HEK293 (cell line): ENCODE data around the gene PIK3R1.
A peak's percentile ranks its signal among the peaks of the same experiment; 100 is the strongest.

Experiments
- CTCF ChIA-PET: fragments of 350-600 bp; formaldehyde crosslinking; extraction: SDS; loops from one replicate; lab custom pipeline; 2021; ENCODE audit warnings: antibody characterized with exemption; lab: Yijun Ruan, JAX
- POLR2A ChIA-PET: fragments of 300-600 bp; formaldehyde crosslinking; extraction: SDS; loops from one replicate; lab custom pipeline; 2020; ENCODE audit warnings: antibody characterized with exemption, inconsistent platforms; lab: Yijun Ruan, JAX
- H3K27ac ChIP-seq: fragments of 200-500 bp; sonication (Bioruptor generic); 2 replicates; pipeline ENCODE4 v1.5.1; 2014; ENCODE audit warnings: low read depth, low read length, control low read depth, inconsistent platforms; ENCODE audit errors: extremely low read depth
- H3K36me3 ChIP-seq, 2 experiments: fragments of 200-500 bp in 1 of 2; sonication (Bioruptor generic) in 1 of 2; 1 replicate in 1 of 2; 2 replicates in 1 of 2; pipeline ENCODE4 v1.5.1; 2014 to 2017; ENCODE audit warnings: inconsistent platforms in 2 of 2, low read length in 2 of 2; ENCODE audit not compliant: control insufficient read depth in 2 of 2, insufficient read depth in 1 of 2
- H3K4me1 ChIP-seq: fragments of 200-500 bp; sonication (Bioruptor generic); 2 replicates; pipeline ENCODE4 v1.5.1; 2014; ENCODE audit warnings: mild to moderate bottlenecking, low read length, inconsistent platforms; ENCODE audit not compliant: control insufficient read depth, insufficient read depth
- H3K4me3 ChIP-seq: 2 replicates; pipeline ENCODE4 v1.5.1; 2011; ENCODE audit warnings: low read depth, mild to moderate bottlenecking, control low read depth, low read length, moderate library complexity
- H3K9me3 ChIP-seq: fragments of 200-500 bp; sonication (Bioruptor generic); 2 replicates; pipeline ENCODE4 v1.5.1; 2014; ENCODE audit warnings: low read depth, low read length, inconsistent platforms; ENCODE audit not compliant: control insufficient read depth, insufficient read depth
- EGR2 ChIP-seq: fragments of 450-650 bp; formaldehyde crosslinking; IDR thresholded peaks from 2 replicates; pipeline ENCODE4 v1.5.1; 2016; ENCODE audit warnings: low read depth, missing biosample characterization, missing genetic modification characterization
- SP7 ChIP-seq: fragments of 450-650 bp; formaldehyde crosslinking; IDR thresholded peaks from 2 replicates; pipeline ENCODE4 v1.5.1; 2016; ENCODE audit warnings: missing biosample characterization, missing genetic modification characterization
- ZFHX2 ChIP-seq: fragments of 450-650 bp; formaldehyde crosslinking; conservative IDR thresholded peaks from 2 replicates; pipeline ENCODE4 v1.5.1; 2016; ENCODE audit warnings: missing biosample characterization, missing genetic modification characterization
- ZFP37 ChIP-seq: fragments of 450-650 bp; formaldehyde crosslinking; IDR thresholded peaks from 2 replicates; pipeline ENCODE4 v1.5.1; 2016; ENCODE audit warnings: missing biosample characterization, missing genetic modification characterization
- ZNF23 ChIP-seq: fragments of 450-650 bp; formaldehyde crosslinking; IDR thresholded peaks from 2 replicates; pipeline ENCODE4 v1.5.1; 2016; ENCODE audit warnings: missing biosample characterization, missing genetic modification characterization, borderline replicate concordance
- ZNF274 ChIP-seq, 2 experiments: fragments of 200-500 bp in 1 of 2; fragments of 450-650 bp in 1 of 2; sonication (Bioruptor generic) in 1 of 2; formaldehyde crosslinking in 1 of 2; IDR thresholded peaks; 2 replicates each; pipeline versions ENCODE4 v1.5.1 to v1.6.1; 2014 to 2016; ENCODE audit warnings: borderline replicate concordance in 1 of 2, inconsistent platforms in 1 of 2, low read length in 1 of 2, missing biosample characterization in 1 of 2, missing genetic modification characterization in 1 of 2
- ZNF600 ChIP-seq: fragments of 450-650 bp; formaldehyde crosslinking; IDR thresholded peaks from 2 replicates; pipeline ENCODE4 v1.5.1; 2016; ENCODE audit warnings: missing biosample characterization, missing genetic modification characterization
- ZNF660 ChIP-seq: fragments of 450-650 bp; IDR thresholded peaks from 2 replicates; pipeline ENCODE4 v1.5.1; 2018; ENCODE audit warnings: missing biosample characterization, mild to moderate bottlenecking, missing genetic modification characterization
- TF ChIP-seq, protein P1 (sequence below): fragments of 450-650 bp; formaldehyde crosslinking; IDR thresholded peaks from 2 replicates; pipeline ENCODE4 v1.5.1; 2016; ENCODE audit warnings: missing biosample characterization, missing genetic modification characterization
- TF ChIP-seq, protein P2 (sequence below): fragments of 450-650 bp; formaldehyde crosslinking; IDR thresholded peaks from 2 replicates; pipeline ENCODE4 v1.5.1; 2017; ENCODE audit warnings: missing biosample characterization, mild to moderate bottlenecking, missing genetic modification characterization, moderate library complexity
- TF ChIP-seq, protein P3 (sequence below): fragments of 450-650 bp; formaldehyde crosslinking; IDR thresholded peaks from 2 replicates; pipeline ENCODE4 v1.5.1; 2016; ENCODE audit warnings: missing biosample characterization, missing genetic modification characterization
- TF ChIP-seq, protein P4 (sequence below): fragments of 450-650 bp; formaldehyde crosslinking; IDR thresholded peaks from 2 replicates; pipeline ENCODE4 v1.5.1; 2017; ENCODE audit warnings: missing biosample characterization, missing genetic modification characterization
- TF ChIP-seq, protein P5 (sequence below): fragments of 450-650 bp; formaldehyde crosslinking; conservative IDR thresholded peaks from 2 replicates; pipeline ENCODE4 v1.5.1; 2016; ENCODE audit warnings: low read depth, missing biosample characterization, missing genetic modification characterization
- TF ChIP-seq, protein P6 (sequence below): fragments of 450-650 bp; formaldehyde crosslinking; IDR thresholded peaks from 2 replicates; pipeline ENCODE4 v1.5.1; 2017; ENCODE audit warnings: missing biosample characterization, missing genetic modification characterization
- TF ChIP-seq, protein P7 (sequence below): fragments of 450-650 bp; formaldehyde crosslinking; optimal IDR thresholded peaks from 2 replicates; pipeline ENCODE3; 2016; ENCODE audit warnings: missing biosample characterization, mild to moderate bottlenecking, missing genetic modification characterization

The PIK3R1 gene

DNA sequence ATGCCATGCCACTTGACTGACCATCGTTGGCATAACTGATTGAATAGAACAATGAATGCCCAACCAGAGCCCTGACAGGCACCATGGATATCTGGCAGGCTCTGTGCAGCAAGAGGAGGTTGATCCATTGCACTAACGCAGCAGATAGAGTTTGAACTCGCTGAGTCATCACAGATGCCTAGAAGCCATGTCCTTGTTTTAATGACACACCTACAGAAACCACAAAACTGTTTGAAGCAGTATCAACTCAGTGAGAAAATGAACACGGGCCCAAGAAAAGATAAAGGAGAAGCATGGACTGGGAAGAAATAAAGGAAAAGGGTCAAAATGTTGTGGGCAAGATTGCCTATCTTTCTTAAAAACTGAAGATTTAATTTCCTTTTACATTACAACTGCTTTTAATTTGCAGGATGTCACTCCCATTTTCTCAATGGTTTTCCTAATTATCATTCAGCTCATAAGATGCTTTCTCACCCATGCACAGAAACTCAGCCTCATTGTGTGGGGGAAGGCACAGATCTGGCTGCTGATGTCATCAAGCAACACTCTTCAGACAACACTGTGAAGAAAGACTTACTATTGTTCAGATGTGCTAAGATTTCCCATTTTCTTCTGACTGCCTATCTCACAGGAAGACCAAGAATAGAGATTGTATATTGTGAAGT, 129.0 kb downstream of the PIK3R1 start:
- no peak for TF ChIP-seq ZNF600
- TF ChIP-seq, protein P1, sequence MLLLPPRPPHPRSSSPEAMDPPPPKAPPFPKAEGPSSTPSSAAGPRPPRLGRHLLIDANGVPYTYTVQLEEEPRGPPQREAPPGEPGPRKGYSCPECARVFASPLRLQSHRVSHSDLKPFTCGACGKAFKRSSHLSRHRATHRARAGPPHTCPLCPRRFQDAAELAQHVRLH (tag by site-specific recombination): no peak
- TF ChIP-seq, protein P2, sequence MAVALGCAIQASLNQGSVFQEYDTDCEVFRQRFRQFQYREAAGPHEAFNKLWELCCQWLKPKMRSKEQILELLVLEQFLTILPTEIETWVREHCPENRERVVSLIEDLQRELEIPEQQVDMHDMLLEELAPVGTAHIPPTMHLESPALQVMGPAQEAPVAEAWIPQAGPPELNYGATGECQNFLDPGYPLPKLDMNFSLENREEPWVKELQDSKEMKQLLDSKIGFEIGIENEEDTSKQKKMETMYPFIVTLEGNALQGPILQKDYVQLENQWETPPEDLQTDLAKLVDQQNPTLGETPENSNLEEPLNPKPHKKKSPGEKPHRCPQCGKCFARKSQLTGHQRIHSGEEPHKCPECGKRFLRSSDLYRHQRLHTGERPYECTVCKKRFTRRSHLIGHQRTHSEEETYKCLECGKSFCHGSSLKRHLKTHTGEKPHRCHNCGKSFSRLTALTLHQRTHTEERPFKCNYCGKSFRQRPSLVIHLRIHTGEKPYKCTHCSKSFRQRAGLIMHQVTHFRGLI (tag by site-specific recombination): 0 out of 2 replicates have a peak, but pooled peaks have one; percentile 13
- TF ChIP-seq, protein P3, sequence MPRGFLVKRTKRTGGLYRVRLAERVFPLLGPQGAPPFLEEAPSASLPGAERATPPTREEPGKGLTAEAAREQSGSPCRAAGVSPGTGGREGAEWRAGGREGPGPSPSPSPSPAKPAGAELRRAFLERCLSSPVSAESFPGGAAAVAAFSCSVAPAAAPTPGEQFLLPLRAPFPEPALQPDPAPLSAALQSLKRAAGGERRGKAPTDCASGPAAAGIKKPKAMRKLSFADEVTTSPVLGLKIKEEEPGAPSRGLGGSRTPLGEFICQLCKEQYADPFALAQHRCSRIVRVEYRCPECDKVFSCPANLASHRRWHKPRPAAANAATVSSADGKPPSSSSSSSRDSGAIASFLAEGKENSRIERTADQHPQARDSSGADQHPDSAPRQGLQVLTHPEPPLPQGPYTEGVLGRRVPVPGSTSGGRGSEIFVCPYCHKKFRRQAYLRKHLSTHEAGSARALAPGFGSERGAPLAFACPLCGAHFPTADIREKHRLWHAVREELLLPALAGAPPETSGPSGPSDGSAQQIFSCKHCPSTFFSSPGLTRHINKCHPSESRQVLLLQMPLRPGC (tag by site-specific recombination): no peak
- TF ChIP-seq, protein P4, sequence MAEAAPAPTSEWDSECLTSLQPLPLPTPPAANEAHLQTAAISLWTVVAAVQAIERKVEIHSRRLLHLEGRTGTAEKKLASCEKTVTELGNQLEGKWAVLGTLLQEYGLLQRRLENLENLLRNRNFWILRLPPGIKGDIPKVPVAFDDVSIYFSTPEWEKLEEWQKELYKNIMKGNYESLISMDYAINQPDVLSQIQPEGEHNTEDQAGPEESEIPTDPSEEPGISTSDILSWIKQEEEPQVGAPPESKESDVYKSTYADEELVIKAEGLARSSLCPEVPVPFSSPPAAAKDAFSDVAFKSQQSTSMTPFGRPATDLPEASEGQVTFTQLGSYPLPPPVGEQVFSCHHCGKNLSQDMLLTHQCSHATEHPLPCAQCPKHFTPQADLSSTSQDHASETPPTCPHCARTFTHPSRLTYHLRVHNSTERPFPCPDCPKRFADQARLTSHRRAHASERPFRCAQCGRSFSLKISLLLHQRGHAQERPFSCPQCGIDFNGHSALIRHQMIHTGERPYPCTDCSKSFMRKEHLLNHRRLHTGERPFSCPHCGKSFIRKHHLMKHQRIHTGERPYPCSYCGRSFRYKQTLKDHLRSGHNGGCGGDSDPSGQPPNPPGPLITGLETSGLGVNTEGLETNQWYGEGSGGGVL (tag by site-specific recombination): no peak
- 0 out of 2 replicates have a peak, but pooled peaks have one; percentile 20 for TF ChIP-seq ZFP37 (tag by site-specific recombination)
- TF ChIP-seq ZNF660 (tag by site-specific recombination): 0 out of 2 replicates have a peak, but pooled peaks have one; percentile 31
- TF ChIP-seq, protein P5, sequence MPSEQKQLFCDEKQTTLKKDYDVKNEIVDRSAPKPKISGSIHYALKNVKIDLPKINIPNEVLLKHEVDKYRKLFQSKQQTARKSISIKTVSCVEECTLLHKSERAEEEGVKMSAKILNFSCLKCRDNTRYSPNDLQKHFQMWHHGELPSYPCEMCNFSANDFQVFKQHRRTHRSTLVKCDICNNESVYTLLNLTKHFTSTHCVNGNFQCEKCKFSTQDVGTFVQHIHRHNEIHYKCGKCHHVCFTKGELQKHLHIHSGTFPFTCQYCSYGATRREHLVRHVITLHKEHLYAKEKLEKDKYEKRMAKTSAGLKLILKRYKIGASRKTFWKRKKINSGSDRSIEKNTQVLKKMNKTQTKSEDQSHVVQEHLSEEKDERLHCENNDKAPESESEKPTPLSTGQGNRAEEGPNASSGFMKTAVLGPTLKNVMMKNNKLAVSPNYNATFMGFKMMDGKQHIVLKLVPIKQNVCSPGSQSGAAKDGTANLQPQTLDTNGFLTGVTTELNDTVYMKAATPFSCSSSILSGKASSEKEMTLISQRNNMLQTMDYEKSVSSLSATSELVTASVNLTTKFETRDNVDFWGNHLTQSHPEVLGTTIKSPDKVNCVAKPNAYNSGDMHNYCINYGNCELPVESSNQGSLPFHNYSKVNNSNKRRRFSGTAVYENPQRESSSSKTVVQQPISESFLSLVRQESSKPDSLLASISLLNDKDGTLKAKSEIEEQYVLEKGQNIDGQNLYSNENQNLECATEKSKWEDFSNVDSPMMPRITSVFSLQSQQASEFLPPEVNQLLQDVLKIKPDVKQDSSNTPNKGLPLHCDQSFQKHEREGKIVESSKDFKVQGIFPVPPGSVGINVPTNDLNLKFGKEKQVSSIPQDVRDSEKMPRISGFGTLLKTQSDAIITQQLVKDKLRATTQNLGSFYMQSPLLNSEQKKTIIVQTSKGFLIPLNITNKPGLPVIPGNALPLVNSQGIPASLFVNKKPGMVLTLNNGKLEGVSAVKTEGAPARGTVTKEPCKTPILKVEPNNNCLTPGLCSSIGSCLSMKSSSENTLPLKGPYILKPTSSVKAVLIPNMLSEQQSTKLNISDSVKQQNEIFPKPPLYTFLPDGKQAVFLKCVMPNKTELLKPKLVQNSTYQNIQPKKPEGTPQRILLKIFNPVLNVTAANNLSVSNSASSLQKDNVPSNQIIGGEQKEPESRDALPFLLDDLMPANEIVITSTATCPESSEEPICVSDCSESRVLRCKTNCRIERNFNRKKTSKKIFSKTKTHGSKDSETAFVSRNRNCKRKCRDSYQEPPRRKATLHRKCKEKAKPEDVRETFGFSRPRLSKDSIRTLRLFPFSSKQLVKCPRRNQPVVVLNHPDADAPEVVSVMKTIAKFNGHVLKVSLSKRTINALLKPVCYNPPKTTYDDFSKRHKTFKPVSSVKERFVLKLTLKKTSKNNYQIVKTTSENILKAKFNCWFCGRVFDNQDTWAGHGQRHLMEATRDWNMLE (tag by site-specific recombination): no peak
- TF ChIP-seq, protein P6, sequence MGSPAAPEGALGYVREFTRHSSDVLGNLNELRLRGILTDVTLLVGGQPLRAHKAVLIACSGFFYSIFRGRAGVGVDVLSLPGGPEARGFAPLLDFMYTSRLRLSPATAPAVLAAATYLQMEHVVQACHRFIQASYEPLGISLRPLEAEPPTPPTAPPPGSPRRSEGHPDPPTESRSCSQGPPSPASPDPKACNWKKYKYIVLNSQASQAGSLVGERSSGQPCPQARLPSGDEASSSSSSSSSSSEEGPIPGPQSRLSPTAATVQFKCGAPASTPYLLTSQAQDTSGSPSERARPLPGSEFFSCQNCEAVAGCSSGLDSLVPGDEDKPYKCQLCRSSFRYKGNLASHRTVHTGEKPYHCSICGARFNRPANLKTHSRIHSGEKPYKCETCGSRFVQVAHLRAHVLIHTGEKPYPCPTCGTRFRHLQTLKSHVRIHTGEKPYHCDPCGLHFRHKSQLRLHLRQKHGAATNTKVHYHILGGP (tag by site-specific recombination): 0 out of 2 replicates have a peak, but pooled peaks have one; percentile 6
- no peak for TF ChIP-seq ZNF23 (tag by site-specific recombination)
- peak; percentile 69 for TF ChIP-seq EGR2 (tag by site-specific recombination)
- TF ChIP-seq ZNF274 (IDR thresholded peaks at IDR 0.05; ENCODE audit: low read length): no peak
- no peak for TF ChIP-seq ZNF274 (tag by site-specific recombination; IDR thresholded peaks at IDR 0.05; ENCODE audit: borderline replicate concordance)
- peak; percentile 85 for TF ChIP-seq ZFHX2 (tag by site-specific recombination)
- TF ChIP-seq SP7 (tag by site-specific recombination): peak; percentile 55
- TF ChIP-seq, protein P7, sequence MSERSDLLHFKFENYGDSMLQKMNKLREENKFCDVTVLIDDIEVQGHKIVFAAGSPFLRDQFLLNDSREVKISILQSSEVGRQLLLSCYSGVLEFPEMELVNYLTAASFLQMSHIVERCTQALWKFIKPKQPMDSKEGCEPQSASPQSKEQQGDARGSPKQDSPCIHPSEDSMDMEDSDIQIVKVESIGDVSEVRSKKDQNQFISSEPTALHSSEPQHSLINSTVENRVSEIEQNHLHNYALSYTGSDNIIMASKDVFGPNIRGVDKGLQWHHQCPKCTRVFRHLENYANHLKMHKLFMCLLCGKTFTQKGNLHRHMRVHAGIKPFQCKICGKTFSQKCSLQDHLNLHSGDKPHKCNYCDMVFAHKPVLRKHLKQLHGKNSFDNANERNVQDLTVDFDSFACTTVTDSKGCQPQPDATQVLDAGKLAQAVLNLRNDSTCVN: no peak
- TF ChIP-seq, all 188 proteins: peak for 7

More for the DNA sequence above, 129.0 kb downstream of the PIK3R1 start:
- no peaks in the 10 kb centered on the region for H3K9me3 ChIP-seq
- ChIA-PET POLR2A (no interaction called here), CTCF (interaction anchor here (0.8 kb wide), 1 partner anchor 10 kb away, joined by 3 read pairs; no protein-coding TSS in a partner anchor)
- no peaks in the 10 kb centered on the region for H3K36me3 ChIP-seq
- no peak overlapping the region for H3K4me3 ChIP-seq
- H3K4me1 ChIP-seq: peaks cover 5% of the 10 kb centered on the region; the same call in 1 of the 2 replicates
- H3K27ac ChIP-seq: no peak overlapping the region
